Measurements from ENCODE around the gene NT5C. TPM values are rescaled to one million over a fixed set of nuclear protein-coding genes. Genes with fewer than 3 reads are reported as not detected.

The NT5C gene
- total RNA-seq, 1 donor from 2014 or later = 20.8 TPM

DNA sequence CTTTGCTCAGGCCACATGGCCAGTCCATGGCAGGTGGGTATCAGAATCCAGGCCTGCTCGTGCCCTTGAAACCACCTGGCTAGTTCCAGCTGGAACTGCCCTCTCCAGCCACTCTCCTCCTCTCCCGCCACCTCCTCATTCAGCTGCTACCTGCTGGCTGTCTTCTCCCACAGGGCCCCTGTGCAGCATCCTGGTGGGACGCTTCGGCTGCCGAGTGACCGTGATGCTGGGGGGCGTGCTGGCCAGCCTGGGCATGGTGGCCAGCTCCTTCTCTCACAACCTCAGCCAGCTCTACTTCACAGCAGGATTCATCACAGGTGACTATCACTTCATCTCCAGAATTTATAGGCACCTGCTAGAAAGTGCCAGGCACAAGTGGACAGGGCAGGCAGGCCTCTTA, 33.7 kb downstream of the NT5C start:
- DNase-seq (ENCODE audit: low spot score in 2 of 2) (no peak), FAIRE-seq (no peak)

DNA sequence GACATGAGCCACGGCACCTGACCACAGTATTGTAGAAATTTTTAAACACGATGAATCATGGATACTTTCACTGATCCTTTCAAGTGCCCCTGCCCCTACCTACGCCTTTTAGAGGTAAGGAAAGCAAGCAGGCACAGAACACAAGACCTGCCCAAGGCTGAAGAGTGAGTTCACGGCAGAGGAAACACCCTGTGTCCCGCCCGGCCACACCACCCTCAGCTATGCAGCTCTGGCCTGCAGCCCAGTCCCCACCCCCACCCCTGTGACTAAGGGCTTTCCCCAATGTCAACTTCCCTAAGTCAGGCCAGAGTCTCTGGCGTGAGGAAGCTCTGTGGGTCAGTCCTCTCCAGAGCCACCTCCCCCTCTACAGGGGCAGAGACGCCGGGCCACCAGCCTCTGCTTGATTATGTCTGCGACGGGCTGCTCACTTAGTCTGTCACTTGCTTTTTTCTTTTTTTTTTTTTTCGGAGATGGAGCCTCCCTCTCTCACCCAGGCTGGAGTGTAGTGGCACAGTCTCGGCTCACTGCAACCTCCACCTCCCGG, 35.4 kb downstream of the NT5C start:
- no peak for FAIRE-seq
- no peak for DNase-seq (ENCODE audit: low spot score in 2 of 2)

- FAIRE-seq (no peak), DNase-seq (ENCODE audit: low spot score in 2 of 2) (no peak)
These were observed 36.6 kb downstream of the NT5C start for GRCh38 chr17:75094871-75095399.

DNA sequence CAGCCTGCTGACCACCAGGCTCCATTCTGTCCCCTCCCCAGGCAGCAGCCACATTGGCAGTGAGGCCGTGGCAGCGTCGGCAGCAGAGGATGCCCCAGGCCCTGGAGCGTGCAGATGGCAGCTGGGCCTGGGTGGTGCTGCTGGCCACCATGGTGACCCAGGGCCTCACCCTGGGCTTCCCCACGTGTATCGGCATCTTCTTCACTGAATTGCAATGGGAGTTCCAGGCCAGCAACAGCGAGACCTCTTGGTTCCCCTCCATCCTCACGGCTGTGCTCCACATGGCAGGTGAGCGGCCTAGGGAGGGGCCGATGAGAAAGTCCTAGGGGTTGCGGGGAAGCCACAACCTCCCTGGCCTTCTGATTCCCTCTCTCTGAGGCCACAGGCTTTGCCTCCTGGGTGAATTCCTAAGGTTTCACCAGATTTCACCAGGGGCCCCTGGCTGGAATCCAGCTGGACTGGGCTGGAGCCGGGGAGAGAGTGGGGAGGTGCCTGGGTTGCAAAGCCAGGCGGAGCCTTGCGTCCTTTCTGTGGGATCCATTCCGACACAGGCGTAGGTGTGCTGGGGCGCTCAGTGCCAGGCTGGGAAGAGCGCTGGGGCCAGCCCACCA, 37.9 kb downstream of the NT5C start:
- no peak for FAIRE-seq
- no peak for DNase-seq (ENCODE audit: low spot score in 2 of 2)

- DNase-seq (ENCODE audit: low spot score in 2 of 2) = no peak
- no peak for FAIRE-seq
These were observed 39.7 kb downstream of the NT5C start for GRCh38 chr17:75091855-75092327.

DNA sequence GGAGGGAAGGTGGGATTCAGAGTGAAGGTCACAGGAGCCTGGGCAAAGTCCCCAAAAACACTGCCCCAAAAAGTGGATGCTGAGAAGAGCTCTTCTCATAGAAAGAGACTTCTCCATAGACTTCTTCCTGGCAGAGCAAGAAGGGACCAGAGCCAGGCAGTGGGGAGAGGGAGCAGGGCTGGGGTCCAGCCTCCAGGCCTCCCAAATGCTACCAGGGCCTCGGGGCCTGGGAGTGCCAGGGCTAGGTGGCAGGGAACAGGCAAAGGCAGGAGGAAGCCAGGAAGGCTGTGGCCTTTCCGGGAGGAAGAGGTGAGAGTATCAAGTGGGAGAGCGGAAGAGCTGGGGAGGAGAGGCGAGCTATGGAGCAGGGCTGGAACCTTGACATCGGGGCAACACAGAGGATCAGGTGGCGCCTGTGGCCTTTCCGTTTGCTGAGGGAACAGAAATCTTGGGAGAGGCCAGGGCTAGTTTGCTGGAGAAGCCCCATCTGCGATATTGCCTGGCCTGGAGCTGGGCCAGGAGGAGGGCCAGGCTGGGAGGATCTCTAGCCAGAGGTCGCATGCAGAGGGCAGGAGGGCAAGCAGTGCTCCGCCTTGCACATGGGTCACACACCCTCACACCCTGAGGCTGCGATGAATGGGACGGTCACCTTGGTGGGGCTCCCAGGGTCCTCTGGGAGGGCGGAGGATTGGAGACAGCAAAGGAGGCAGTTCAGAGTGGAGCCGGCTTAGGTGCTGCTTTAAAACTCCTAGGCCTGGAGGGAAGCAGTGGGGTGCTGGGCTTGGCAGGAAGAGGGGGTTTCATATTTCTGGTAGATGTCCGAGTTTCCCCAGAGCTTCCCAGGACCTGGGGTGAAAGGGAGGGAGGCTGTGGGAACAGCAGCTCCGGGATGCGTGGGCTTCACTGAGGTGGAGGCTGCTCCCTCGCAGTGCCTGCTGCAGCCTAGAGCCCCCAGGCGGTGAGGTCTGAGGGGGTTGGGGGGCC, 40.4 kb downstream of the NT5C start:
- FAIRE-seq (no peak), DNase-seq (ENCODE audit: low spot score in 2 of 2) (no peak)

DNA sequence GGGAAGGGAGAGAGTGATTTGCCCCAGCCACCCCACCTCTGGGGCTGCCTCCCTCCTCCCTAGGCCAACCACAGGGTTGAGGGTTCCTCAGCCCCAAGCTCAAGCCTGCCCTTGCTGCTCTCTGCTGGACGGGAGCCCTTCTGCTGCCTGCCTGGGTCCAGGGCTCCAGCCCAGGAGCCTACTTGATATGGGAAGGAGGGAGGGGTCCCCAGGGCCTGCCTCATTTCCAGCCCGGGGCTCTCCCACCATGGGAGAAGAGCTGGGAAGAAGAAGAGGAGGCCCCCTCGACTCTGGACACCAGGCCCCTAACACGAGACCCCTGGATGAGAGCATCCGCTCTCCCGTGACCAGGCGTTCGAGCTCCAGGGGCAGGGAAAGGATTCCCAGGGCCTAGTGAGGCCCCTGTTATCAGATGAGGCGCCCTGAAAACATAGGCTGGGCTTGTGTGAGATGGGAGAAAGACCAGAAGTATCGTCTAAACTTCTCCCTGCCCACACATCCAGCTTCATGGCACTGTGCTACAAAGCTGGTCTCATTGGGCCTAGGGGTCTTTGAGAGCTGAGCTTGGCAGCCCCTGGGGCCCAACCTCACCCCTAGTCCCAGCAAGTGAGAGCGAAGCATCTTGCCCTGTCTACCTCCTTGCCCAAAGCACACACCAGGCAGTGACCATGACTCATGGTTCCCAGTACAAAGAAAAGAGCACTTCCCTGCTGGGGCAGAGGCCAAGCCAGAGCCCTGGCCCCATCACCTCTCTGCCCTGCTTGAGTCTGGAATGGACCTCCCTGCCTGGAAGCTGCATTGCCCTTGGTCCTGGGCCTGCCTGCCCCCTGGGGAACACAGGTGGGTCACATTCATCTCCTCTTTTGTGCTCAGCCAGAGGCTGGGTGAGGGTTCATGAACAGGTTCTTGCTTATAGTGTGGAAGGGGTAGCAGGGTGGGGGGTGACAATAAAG, 42.8 kb downstream of the NT5C start:
- FAIRE-seq (no peak), DNase-seq (ENCODE audit: low spot score in 2 of 2) (no peak)

- FAIRE-seq (no peak), DNase-seq (ENCODE audit: low spot score in 2 of 2) (no peak)
These were observed 43.7 kb downstream of the NT5C start, which contains the start of gene SLC16A5 for GRCh38 chr17:75087558-75088453. Gene SLC16A5, plus strand, starts transcription at chr17:75087954. Its CDS starts 5,683 bp downstream, at chr17:75093637.

DNA sequence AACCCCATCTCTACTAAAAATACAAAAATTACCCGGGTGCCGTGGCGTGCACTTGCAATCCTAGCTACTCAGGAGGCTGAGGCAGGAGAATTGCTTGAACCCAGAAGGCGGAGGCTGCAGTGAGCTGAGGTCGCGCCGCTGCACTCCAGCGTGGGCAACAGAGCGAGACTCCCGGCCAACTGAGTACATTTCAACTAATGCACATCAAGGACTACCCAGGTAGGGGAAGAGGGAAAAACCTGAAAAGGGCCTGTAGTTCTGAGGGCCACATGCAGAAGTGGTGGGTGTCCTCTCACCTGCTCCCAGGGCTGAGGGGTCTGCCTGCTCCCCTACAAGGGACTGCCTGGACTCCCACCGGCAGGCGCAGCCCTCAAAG, 44.4 kb downstream of the NT5C start:
- FAIRE-seq (no peak), DNase-seq (ENCODE audit: low spot score in 2 of 2) (no peak)

- FAIRE-seq = no peak
These were observed 44.9 kb downstream of the NT5C start for GRCh38 chr17:75086496-75087181.

GRCh38 chr17:75084039-75084660, 47.4 kb downstream of the NT5C start:
- FAIRE-seq (no peak), DNase-seq (ENCODE audit: low spot score in 2 of 2) (no peak)

More at GRCh38 chr17:75086496-75087181, 44.9 kb downstream of the NT5C start:
- no peak for DNase-seq (ENCODE audit: low spot score in 2 of 2)

GRCh38 chr17:75082683-75083082, 48.9 kb downstream of the NT5C start:
- FAIRE-seq (no peak), DNase-seq (ENCODE audit: low spot score in 2 of 2) (no peak)

DNA sequence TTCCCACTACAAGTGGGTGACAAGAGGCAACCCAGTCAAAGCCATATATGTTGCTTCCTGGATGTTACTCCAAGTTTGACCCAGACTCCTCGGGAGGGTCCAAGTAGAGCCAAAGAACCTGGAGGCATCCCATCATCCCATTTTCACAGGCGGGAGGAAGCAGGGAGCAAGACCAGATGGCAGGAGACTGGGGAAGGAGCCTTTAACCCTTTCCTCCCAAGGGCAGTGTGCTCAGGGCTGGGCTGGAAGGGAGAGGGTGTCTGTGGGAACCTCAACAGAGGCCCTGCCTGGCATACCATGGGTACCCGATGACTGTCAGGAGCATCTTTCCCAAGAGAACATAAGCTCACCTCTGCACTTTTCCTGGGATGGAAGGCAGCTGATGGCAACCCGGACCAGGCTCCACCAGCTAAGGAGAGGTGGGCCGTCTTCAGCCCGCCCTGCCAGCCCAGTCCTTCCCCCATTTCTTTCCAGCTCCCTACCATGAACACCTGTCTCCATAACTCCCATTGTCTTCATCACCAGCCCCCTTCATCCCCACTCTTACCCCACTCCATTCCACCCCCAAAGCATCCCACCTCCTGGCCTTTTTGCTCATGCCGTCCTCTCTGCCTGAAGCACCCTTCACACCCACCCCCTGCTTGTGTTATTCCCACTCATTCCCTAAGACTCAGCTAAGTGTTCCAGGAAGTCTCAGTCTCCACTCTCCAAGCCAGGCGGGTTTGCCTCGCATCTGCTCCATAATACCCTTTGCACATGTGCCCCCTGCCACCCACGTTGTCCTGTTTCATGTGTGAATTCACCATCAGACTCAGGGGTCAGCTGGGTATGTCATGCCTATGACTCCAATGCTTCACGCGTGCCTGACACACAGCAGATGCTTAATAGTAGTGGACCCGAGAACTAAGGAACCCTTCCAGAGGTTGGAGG, 49.7 kb downstream of the NT5C start:
- FAIRE-seq (no peak), DNase-seq (ENCODE audit: low spot score in 2 of 2) (no peak)
